MM.1S (cell line): Measurements from ENCODE around the gene TTPAL.

Experiments used
- DNase-seq: peaks from one replicate; pipeline ENCODE4 v3.0.0-alpha.2; 2015
- H2AFZ ChIP-seq: fragments of 300-600 bp; sonication (generic); 2 replicates; pipeline ENCODE4 v1.6.0; 2016; ENCODE audit warnings: antibody characterized with exemption, low read length
- H3F3A ChIP-seq: fragments of 300-600 bp; sonication (generic); 2 replicates; pipeline ENCODE4 v1.6.1; 2016; ENCODE audit warnings: mild to moderate bottlenecking, antibody characterized with exemption, low read length, moderate library complexity, mixed read lengths; ENCODE audit not compliant: insufficient read depth
- H3K27ac ChIP-seq: fragments of 300-600 bp; sonication (generic); 2 replicates; pipeline ENCODE4 v1.5.1; 2016; ENCODE audit warnings: mild to moderate bottlenecking, low read length
- H3K27me3 ChIP-seq: fragments of 300-600 bp; sonication (generic); replicated peaks from 2 replicates; pipeline ENCODE4 v1.6.0; 2016; ENCODE audit warnings: low read length; ENCODE audit not compliant: insufficient read depth
- H3K36me3 ChIP-seq: fragments of 300-600 bp; sonication (generic); replicated peaks from 2 replicates; pipeline ENCODE4 v1.6.1; 2016; ENCODE audit warnings: mild to moderate bottlenecking, low read length, mixed read lengths; ENCODE audit not compliant: insufficient read depth
- H3K4me1 ChIP-seq: fragments of 300-600 bp; sonication (generic); 2 replicates; pipeline ENCODE4 v1.6.1; 2016; ENCODE audit warnings: low read length, mixed read lengths
- H3K4me2 ChIP-seq: fragments of 300-600 bp; sonication (generic); 2 replicates; pipeline ENCODE4 v1.6.0; 2016; ENCODE audit warnings: low read depth, low read length
- H3K4me3 ChIP-seq: fragments of 300-600 bp; sonication (generic); 2 replicates; pipeline ENCODE4 v1.5.1; 2016; ENCODE audit warnings: low read length, mixed read lengths
- H3K79me2 ChIP-seq: fragments of 300-600 bp; sonication (generic); 2 replicates; pipeline ENCODE4 v1.6.1; 2016; ENCODE audit warnings: mixed run types, low read length, mixed read lengths
- H3K9ac ChIP-seq: fragments of 300-600 bp; sonication (generic); 2 replicates; pipeline ENCODE4 v1.6.1; 2016; ENCODE audit warnings: low read length, mixed read lengths
- H3K9me2 ChIP-seq: fragments of 300-600 bp; sonication (generic); replicated peaks from 2 replicates; pipeline ENCODE4 v1.6.1; 2016; ENCODE audit warnings: mild to moderate bottlenecking, low read length, mixed read lengths; ENCODE audit not compliant: insufficient read depth
- H3K9me3 ChIP-seq: fragments of 300-600 bp; sonication (generic); replicated peaks from 2 replicates; pipeline ENCODE4 v1.6.1; 2016; ENCODE audit warnings: mild to moderate bottlenecking, low read length, mixed read lengths; ENCODE audit not compliant: insufficient read depth
- H4K20me1 ChIP-seq: fragments of 300-600 bp; sonication (generic); 2 replicates; pipeline ENCODE4 v1.6.1; 2016; ENCODE audit warnings: mild to moderate bottlenecking, low read length, moderate library complexity, mixed read lengths; ENCODE audit not compliant: insufficient read depth
- EZH2 ChIP-seq: fragments of 300-600 bp; sonication (generic); optimal IDR thresholded peaks from 2 replicates; pipeline ENCODE3; 2017; ENCODE audit warnings: low read depth, mild to moderate bottlenecking, antibody characterized with exemption, low read length, mixed read lengths
- EZH2phosphoT487 ChIP-seq: fragments of 300-600 bp; sonication (generic); IDR thresholded peaks from 2 replicates; pipeline ENCODE4 v1.6.1; 2018; ENCODE audit warnings: antibody characterized with exemption, low read length
- TF ChIP-seq, protein P1 (sequence below): fragments of 300-600 bp; sonication (generic); IDR thresholded peaks from 2 replicates; pipeline ENCODE4 v1.5.1; 2016; ENCODE audit warnings: antibody characterized with exemption, low read length, mixed read lengths

The TTPAL gene

DNA sequence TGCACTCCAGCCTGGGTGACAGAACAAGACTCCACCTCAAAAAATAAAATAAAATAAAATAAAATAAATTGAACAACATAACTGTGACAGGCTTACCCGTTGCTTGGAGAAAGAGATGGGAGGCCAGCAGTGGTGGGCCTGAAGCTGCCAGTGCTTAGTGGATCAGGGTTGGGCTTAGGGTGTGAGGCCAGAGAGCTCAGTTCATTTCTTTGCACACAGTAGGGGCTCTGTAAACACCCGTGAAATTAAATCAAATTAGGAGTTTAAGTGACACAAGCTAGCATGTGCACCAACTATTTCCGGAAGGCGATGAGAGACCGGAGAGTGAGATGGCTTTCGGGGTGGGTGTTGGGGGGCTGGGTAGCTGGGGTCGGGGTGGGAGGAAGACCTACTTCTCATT is 25.8 kb upstream of the TTPAL start:
- no peak for DNase-seq
- Histone ChIP-seq H3K27me3 (no peaks in the 10 kb centered on the region), H3K79me2 (no peaks in the 10 kb centered on the region), H4K20me1 (no peaks in the 10 kb centered on the region), H3F3A (no peaks in the 10 kb centered on the region), H3K9ac (no peak overlapping the region), H3K4me1 (peaks cover 6% of the 10 kb centered on the region; the same call in 1 of the 2 replicates), H3K27ac (no peak overlapping the region), H3K9me3 (no peaks in the 10 kb centered on the region), H3K36me3 (no peaks in the 10 kb centered on the region), H3K4me3 (no peak overlapping the region), H3K9me2 (no peaks in the 10 kb centered on the region), H3K4me2 (no peak overlapping the region), H2AFZ (no peak overlapping the region)
- TF ChIP-seq EZH2 (no peak), EZH2phosphoT487 (no peak)
- TF ChIP-seq, protein P1, sequence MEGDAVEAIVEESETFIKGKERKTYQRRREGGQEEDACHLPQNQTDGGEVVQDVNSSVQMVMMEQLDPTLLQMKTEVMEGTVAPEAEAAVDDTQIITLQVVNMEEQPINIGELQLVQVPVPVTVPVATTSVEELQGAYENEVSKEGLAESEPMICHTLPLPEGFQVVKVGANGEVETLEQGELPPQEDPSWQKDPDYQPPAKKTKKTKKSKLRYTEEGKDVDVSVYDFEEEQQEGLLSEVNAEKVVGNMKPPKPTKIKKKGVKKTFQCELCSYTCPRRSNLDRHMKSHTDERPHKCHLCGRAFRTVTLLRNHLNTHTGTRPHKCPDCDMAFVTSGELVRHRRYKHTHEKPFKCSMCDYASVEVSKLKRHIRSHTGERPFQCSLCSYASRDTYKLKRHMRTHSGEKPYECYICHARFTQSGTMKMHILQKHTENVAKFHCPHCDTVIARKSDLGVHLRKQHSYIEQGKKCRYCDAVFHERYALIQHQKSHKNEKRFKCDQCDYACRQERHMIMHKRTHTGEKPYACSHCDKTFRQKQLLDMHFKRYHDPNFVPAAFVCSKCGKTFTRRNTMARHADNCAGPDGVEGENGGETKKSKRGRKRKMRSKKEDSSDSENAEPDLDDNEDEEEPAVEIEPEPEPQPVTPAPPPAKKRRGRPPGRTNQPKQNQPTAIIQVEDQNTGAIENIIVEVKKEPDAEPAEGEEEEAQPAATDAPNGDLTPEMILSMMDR: no peak

DNA sequence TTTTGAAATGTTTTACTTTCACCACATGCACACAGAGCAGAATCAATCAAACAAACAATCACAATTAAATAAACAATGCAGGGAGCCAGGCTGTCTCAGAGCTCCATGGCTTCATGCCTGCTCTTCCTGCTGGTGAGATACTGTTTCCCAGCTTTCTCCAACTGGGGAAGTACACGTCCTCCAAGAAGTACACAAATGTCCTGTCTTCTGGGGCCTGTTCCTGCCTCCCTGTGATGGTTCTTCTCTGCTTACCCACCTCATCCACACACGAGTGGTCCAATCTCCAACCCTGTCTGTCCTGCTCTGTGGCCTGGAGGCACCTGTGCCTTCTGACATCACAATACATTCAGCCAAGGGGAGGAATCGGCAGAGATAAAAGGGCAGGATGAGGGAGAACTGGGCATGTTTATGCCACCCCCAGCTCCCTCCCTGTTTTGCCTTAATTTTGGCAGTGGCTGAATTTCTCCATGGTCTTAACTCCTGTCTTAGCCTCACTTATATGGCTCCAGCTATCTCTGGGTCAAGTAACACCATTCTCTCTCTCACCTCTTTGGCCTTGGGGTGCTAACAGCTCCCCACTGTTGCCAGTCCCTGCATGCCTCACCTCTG is 25.3 kb upstream of the TTPAL start:
- Histone ChIP-seq H3K27me3 (no peaks in the 10 kb centered on the region), H3K4me3 (no peak overlapping the region), H3K36me3 (no peaks in the 10 kb centered on the region), H3K9me3 (no peaks in the 10 kb centered on the region), H3K4me1 (peaks cover 6% of the 10 kb centered on the region; the same call in 1 of the 2 replicates), H3K4me2 (no peak overlapping the region), H3K9ac (no peak overlapping the region), H2AFZ (no peak overlapping the region), H3K79me2 (no peaks in the 10 kb centered on the region), H3K9me2 (no peaks in the 10 kb centered on the region), H3K27ac (no peak overlapping the region), H4K20me1 (no peaks in the 10 kb centered on the region), H3F3A (no peaks in the 10 kb centered on the region)
- no peak for TF ChIP-seq EZH2phosphoT487
- TF ChIP-seq, protein P1: no peak
- no peak for DNase-seq

DNA sequence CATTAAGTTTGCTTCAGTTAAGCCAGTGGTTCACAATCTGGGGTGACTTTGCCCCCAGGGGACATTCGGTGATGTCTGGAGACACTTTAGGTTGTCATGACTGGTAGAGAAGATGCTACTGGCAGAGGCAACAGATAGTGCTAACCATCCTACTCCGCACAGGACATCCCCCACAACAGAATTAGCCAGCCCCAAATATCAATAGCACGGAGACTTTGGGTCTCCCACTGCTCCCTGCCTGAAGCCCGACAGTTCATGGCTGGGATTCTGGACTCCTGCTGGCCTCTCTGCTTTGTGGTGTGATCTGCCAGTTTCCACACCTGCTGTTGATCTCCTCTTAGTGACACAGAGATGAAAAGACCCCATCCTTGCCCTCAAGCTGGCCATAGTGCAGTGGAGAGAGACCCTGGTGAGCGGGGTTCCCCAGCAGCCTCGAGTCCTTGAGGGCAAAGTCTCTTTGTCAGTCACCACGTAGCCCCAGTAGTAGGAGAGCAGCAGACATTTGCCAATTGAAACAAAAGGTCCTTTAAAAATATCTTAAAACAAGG is 24.7 kb upstream of the TTPAL start:
- no peak overlapping the region for H3K27ac ChIP-seq
- no peaks in the 10 kb centered on the region for H3K9me2 ChIP-seq
- no peaks in the 10 kb centered on the region for H3K27me3 ChIP-seq
- no peaks in the 10 kb centered on the region for H3K36me3 ChIP-seq
- no peaks in the 10 kb centered on the region for H3K79me2 ChIP-seq
- H3K4me1 ChIP-seq: peaks cover 6% of the 10 kb centered on the region; the same call in 1 of the 2 replicates
- H4K20me1 ChIP-seq: no peaks in the 10 kb centered on the region
- no peak overlapping the region for H3K4me2 ChIP-seq
- TF ChIP-seq EZH2 (no peak), EZH2phosphoT487 (no peak)
- TF ChIP-seq, protein P1: no peak
- H3K4me3 ChIP-seq: no peak overlapping the region
- H2AFZ ChIP-seq: no peak overlapping the region
- H3K9ac ChIP-seq: no peak overlapping the region
- H3F3A ChIP-seq: no peaks in the 10 kb centered on the region
- DNase-seq: no peak
- no peaks in the 10 kb centered on the region for H3K9me3 ChIP-seq
